ENCODE results near the gene RBBP8NL.

RBBP8NL gene

DNA sequence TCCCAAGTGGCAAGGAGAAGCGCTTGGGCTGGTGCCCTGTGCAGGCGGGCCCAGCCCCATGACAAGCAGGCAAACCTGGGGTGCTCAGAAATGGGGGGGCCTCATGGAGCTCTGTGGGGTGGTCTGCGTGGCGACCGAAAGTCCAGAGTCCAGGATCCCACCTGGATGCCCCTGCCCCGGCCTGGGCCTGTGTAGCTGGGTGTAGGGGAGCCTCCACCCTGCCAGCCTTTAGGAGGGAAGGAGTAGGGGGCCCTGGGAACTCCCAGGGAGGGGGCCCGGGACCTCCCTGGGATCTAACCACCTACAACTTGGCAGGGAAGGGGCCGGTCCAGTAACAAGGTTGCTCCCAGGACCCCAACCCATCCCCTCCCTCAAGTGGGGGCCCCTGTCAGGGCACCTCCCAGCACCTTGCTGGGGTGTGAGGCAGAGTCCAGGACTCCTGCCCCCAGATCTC lies 55.7 kb downstream of the RBBP8NL start:
- no peak for DNase-seq

DNA sequence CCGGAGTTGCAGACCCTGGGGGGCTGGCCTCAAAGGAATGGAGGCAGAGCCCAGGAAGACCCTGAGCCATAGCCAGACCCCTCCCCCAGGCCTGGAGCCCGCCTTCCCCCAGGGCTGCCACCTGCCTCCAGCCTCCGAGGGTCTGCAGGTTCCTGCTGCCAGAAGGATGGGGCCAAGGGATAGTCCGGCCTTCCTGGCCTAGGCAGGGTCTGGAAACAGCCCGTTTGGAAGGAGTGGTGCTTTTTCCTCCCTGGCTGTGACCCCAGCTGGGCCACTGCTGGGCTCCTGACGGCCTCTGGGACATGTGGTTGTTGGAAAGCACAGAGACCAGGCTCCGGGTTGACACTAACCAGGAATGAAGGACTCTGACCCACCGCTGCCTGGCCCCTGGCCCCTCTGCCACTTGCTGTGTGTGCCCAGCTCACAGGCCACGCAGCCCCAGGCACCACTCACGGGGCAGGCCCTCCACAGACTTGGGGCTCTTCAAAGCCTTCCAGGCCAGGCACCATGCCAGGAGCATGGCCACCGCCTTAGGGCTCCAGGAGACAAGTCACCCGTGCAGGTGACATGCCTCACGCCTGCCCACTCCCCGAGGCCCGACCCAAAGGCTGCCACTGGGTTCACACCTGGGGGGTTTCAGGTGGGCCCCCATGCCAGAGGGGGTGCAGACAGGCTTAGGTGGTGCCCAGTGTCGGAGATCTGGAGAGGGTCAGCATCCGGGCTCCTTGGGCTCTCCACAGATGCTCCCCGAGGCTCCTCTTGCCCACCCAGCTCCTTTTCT lies 56.3 kb downstream of the RBBP8NL start:
- DNase-seq = no peak

DNA sequence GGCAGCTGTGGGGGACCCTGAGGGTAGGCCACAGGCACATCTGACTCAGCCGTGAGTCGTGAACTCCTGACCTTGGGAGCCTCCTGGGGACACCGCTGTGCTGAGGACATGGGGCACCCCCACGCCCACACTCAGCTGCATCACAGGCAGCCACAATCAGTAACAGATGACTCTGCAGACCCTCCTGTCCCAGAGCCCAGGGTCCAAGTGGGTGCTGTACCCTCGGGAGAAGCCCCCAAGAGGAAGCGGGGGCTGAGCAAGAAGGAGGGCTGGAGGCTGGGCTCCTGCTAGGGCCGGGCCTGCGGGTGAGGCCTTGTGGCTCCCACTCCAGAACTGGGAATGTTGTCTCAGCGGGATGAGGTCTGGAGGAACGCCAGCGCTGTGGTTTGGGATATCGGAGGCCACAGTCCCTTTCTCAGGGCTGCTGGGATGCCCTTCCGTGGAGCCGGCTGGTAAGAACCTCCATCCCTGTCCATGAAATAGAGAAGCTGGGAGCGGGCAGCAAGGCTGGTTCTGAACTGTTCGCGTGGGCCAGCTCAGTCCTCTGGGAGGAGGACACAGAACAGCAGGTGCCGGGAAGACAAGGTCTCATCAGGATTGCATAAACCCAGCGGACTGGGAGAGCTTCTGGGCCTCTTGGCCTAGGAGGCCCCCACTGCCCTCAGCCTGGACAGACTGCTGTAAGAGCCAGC lies 57.1 kb downstream of the RBBP8NL start:
- no peak for DNase-seq

DNA sequence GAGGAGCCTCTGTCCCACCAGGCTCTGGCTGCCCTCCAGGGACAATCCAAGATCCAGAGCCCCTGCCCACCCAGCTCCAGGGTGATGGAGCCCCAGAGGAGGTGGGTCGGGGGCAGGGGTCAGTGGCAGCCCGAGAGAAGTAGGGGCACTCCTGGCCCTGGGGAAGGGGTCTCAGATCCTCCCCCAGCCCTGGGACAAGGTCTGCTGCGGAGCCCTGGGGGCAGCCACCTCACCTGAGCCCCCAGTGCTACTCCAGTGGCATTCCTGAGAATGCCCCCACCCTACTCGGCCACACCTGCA lies 57.6 kb downstream of the RBBP8NL start:
- DNase-seq = no peak

DNA sequence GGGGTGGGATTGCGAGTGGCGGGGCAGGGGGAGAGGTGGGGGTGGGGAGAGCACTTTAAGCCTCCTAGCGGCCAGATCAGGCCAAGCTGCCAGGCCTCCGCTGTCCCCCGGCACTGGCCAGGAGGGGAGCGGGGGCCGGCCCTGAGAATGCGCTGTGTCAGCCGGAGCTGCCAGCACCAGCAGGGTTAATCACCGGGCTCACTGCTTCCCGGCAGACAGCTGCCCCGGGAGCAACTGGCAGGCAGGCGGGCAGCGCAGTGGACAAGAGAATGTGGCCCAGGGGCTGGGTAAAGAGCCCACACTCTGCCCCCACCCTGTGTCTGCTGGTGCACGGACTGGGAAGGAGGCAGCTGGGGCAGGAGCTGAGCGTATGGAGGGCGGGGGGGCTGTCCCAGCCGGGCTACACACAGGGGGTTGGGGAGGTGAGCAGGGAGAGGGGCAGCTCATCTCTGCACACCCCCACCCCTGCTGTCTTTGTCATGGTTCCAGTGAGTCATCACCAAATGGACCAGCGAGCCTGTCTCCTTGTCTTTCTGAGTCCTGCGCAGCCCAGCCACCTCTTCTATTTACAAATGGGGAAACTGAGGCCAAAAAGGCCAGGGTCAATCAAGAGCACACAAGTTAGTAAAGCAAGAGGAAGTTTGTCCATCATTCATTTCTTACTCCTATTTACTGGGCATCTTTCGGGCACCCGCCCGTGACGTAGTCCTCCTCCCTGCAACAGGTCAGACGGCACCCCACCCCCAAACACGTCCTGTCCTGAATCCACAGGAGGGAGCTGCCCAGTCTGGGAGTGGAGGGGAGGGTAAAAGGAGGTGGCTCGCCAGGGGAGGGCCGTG lies 58.1 kb downstream of the RBBP8NL start:
- no peak for DNase-seq

DNA sequence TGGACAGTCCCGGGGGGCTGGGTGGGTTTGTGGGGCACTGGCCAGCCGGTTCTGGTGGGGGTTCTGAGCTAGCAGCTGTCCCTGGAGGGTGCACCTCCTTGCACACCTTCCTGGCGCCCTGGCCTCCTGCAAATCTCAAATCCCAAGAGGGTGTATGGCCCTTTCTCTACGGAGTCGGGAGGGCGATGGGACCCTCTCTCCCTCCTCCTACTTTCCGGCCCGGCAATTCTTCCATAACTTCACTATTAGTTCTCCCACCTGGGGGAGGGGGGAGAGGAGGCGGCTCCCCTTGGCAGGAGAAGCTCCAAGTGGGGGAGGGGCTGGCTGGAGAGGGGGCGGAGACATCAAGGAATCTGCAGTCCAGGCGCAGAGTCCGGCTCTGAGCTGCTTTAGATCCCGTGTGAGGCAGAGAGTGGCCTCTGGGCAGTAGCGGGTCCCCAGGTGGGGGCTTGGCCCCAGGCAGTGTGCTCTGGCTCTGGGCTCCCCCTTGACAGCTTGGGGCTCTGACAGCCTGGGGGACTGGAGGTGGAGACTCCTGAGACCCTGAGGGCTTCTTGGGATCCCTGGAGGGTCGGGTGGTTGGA lies 58.9 kb downstream of the RBBP8NL start:
- no peak for DNase-seq

DNA sequence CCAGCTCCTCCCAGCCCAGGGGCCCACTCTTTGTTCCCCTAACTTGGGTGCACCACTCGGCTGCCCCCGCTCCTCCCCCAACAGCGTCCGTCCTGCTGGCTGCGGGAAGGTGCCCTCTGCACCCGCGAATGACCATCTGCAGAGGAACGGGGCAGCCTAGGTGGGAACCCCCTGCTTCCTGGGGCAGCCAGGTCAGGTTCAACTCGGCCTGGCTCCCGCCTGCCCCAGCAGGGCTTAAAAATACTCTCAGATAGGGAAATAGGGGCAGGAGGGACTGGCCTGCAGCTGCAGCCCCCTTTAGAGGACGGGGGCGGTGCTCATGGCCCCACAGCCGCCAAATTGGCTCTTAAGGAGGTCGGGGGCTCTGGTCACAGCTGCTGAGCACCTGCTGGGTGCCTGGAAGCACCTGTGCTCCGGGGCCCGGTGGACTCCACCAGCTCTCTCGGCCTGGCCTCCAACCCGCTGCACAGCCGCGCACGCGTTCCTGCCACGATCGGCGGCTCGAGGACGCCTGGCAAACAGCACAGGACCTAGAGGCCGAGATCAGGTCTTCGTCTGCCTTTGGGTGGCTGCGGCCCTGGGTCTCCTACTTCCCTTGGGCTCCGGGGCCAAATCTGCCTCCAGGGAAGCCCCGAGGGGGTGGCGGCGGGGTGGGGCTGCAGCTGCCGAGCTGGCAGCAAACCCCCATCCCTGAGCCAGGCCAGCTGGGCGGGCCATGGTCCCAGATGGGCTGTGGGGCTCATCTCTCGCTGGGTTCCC lies 59.5 kb downstream of the RBBP8NL start:
- peak; percentile 80 for DNase-seq

DNA sequence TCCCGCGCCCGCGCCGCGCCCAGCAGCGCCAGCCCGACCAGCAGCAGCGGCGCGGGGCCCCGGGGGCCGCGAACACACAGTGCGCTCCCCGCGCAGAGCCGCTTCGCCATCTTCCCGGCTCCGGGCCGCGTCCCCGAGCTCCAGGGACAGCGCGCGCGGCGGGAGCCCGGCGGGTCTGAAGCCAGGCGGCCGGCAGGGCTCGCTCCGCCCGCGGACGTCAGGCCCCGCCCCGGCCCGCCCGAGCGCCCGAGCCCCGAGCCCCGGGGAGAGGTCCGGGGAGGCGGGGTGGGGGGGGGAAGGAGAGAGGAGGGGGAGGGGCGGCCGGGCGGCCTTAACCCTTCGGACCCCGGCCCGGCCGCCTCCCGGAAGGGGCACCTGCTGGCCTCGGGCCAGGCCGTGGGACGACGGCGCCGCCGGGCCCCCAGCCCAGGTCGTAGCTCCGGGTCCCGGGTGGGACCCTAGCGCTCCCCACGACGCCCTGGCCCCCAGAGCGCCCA lies 60.2 kb downstream of the RBBP8NL start, which contains the start of gene LAMA5:
LAMA5 (minus strand) TSS at position 177 of the 497 bp plus-strand sequence; CDS start at position 110, 67 bp downstream.
- no peak for DNase-seq

DNA sequence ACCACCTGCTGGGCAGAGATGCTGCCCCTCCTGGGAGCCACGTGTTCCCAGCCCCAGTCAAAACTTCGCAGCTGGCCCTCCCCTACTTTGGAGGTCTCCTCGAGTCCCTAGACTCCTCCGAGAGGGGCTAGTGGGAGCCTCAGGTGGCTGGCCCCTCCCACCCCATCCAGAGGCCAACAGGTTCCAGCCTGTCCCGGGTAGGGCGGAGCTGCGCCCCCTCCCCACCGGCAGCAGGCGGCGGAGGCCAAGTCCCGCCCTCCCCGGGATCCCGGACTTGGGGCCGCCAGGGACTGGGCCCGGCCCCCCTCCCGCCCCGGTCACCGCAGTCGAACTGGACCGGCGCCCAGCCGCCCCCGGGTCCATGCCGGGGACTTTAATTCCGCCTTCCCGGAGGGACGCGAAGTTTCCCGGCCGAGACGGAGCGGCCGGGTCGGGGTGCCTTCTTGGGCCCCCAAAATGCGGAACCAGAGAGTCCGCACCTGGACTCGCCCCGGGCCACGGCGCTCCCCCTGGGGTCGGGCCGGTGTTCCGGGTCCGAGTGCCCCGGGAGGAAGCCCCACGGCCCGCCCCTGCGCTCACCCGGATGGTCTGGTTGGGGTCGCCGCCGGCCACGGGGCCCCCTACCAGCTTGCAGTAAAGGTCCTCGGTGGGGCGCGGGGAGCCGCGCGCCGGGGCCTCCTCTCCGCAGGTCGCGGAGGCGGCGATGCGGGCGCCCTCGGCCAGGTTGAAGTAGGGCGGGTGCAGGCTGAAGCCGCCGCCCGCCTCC lies 60.8 kb downstream of the RBBP8NL start:
- no peak for DNase-seq

DNA sequence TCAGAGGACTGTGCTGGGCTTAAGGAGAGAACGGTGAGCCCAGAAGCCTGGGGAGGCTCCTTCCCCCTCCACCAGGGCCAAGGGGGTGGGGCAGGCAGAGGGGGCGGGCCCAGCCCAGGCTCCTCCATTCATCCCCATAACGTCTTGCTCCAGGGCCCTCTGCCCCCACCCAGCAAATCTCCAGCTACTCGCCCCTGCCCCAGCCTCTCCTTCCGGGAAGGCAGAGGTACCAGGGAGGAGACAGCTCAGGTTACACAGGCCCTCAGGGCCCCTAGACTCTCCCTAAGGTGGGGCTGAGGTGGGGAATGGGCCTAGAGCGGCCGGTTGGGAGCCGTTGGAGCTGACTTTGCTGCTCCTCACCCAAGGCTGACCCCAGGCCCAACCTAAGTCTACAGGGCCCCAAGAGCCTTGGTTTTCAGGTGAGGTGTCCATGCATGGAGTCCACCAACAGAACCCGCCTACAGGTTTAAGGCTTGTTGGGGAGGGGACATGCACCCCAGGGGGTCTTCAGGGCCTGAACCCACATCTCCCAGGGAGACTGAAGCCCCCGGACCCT lies 61.4 kb downstream of the RBBP8NL start:
- DNase-seq = no peak

DNA sequence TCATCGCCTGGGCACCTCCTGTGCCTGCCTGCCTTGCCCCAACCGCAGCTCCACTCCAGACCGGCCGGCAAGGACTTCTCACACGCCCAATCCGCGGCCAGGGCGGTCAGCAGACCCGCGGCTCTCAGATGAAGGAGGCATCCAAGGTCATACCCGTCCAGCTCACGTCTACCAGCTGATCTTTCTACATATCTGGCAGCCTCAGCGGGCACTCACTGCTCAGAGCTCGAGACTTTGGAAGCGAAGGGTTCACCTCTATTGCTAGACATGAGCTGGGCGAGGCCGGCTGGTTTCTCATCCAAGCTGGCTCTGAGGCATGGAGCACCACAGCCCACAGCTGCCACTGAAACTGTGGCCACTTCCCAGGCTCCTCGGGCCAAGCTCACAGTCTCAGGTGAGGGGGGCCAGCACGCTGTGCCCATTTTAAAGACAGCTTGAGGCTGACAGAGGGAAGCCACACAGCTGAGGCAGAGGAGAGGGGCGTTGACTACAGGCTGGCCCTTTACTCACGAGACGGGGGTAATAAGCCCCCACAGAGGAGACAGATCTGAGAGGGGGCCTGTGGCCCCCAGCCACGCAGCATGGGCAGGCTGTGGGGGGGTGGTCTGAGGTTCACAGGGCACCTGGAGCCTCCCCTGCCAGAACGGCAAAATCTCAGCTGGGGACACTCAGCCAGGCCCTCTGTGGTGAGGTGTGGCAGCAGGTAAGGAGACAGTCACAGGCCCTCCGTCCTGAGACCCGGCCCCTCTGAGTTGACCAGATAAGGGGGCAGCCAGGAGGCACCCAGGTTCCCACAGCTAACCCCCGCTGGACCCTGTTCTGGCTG lies 62.2 kb downstream of the RBBP8NL start:
- no peak for DNase-seq

DNA sequence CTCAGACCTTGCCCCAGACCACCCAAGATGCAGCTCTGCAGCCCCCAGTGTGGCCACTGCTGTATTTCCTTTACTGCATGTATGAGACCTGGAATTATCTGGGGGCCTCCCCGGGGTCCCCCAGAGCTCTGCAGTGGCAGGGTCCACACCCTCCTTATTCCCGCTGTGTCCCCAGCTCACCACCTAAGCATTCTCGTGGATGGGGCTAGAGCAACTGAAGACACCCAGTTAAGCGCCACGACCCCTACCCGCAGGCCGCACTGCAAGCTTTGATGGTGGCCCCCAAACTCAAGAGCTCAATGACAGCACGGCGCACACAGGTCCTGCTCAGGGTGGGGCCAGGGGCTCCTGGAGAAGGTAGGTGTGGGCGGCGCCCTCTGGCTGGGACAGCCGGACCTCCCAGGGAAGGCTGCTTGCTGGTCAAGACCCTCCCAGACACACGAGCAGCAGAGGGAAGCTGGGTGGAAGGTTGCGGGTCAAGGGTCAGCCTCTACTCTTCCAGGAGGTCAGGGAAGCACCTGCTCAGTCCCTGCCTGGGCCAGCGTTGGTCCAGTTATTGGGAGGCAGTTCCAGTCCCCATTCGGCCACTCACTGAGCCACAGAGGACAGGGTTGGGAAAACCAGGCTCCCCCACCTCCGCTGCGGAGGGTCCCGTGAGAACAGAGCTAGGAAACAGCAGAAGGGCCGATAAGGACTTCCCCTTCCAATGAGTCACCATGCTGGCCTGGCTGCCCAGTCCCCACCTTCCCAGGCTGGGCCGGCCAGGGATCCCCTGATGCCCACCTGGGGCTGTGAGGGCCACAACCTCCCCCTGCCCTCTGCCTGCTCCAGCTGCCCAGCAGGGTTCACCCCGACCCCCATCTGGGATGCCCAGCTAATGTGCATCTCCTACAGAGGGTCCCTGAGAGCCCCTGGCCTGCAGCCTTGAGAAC lies 63.2 kb downstream of the RBBP8NL start:
- no peak for DNase-seq

DNA sequence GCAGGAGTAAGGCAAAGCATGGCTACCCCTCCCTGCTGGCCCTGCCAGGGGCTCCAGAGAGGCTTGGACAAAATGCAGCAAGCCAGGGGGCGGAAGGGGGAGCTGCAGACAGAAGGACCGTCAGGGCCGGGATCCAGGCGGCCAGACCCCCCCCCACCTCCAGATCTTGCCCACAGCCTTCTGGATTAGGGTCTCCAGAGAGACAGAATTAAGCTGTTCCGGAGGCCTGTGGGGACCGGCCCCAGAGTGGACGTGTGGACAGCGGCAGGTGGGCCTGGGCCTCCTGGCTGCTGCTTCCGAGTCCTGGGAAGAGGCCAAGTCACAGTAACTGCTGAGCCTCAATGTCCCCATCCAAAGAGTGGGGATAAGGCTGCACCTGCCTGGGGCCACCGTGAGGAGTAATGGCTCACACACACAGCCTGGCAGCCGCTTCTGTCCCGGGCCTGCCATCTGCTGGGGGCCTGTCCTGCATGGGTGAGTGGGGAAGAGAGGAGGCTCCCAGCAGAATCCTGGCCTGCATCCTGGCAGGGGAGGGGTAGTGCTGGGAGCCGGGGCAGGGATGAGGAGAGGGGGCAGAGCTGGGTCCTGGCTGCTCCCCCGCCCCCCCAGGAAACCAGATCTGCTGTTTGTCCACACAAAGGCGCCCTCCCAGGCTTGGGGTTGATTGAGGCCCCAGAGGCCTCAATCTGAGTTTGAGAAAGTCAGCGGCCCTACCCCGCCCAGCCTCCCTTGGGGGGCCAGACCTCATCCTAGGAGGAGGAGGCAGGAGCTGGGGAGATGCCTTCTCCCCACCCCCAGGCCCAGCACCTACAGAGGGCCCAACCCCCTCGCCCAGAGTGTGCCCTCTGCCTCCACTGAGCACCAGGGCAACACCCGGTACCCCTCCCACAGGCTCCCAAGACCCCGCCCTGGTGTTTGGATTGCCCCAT lies 64.1 kb downstream of the RBBP8NL start:
- DNase-seq = peak; percentile 71

DNA sequence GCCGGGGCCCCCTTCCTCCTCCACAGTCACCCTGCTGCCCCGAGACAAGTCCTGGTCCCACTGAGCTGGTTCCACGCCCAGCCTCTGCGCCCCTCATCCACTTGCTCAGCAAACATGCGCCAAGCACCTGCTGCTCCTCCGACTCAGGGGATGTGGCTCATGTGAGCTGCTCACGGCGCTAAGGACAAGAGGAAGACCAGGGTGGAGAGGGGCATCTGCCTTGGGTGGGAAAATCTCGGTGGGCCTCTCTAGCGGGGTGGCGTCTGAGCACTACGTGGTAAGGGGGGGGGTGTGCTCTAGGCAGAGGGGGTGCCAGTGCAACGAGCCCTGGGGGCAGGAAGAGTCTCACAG lies 64.8 kb downstream of the RBBP8NL start:
- no peak for DNase-seq

DNA sequence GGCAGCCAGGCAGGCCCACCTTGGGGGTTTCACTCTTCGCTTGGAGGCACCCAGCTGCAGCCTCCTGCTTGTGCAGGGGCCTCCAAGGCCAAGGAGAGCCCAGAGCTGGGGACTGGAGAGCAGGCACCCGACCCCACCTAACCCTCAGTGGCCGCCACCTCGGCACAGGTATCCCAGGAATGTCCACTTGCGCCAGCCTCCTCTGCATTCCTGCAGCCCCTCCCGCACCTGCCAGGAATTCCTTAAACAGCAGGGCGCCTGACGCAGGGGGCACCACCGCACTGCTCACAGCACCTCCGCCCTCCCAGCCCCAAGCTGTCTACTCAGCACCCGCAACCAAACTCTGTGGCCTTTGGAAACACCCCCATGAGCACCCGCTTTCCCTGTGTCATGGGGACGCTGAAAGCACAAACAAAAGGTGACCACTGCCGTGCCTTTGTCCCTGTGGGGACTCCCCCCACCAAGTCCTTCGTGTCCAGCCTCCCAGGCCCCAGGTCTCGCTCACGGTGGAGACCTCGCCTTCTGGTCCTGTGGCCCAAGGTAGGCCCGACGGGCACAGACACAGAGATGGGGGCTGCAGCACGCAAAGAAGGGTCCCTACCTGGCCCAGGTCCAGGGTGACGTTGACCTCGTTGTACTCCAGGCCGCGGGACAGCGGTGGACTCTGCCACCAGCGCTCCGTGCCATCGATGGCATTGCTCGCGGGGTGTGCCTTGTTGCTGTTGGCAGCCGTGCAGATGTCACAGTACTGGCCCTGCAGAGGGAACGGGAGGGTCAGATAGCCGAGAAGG lies 65.3 kb downstream of the RBBP8NL start:
- DNase-seq = no peak

DNA sequence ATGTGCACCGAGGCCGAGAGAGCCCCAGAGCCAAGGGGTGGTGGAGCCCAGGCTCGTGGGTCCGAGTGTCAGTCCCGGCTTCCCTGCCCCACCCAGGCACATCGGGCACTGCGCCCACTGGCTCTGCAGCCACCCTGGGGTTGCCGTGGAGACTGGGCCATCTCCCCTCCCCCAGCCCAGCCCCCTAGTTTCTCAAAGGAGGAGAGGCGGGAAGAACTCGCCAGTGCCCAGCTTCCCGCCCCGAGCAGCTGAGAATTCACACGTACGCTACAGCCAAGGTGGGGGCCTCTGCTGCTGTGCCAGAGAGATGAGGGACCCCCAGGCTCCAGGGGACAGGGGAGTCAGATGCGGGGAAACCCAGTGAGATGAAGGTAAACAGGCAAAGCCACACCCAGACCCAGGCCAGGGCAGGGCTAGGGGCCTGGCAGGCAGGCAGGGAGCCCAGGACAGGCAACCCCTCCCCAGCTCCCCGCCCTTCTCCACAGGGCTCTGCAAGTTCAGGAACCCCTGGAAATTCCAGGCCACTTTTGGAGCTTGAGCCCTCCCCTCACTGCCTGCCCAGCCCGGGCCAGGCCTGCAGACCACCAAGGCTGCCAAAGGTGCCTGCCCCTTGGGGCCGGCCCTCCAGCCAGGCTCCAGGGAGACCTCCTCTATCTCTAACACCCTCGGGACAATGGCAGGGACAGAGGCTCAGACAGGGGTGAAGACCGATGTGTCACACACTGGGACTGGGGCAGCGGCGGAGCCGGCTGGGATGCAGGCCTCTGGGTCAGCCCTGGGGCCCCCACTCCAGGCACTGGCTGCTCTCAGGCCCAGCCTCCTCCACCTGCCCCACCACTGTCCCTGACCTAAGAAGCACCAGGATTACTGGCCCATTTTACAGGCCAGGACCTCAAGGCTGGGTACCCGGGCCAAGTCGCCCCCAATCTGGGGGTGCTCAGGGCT lies 66.2 kb downstream of the RBBP8NL start:
- DNase-seq = peak; percentile 49

Data from NCI-H446 treated with DMSO at 0.1 percent for 48 hours (cell line).